ENCODE measurements around the gene CHAF1B.
A peak's percentile ranks its signal among the peaks of the same experiment; 100 is the strongest.

The CHAF1B gene

DNA sequence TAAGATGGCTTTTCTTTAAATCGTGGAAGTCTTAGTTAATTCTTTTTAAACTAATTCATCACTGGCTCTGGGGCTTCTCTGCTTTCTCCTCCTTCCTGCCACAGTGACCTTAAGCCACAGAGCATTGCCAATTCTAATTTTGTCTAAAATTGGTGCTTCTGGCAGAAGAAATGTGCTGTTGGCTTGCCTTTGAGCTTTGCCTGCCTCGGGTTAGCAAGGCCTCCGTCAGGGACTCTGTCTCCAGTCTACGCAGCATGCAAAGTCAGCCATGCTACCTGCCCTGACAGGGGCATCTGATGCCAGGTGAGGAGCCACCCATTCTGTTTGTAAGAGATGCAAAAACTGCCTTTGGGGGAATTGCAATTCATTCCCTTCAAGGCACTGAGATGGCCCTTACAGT lies 69.5 kb downstream of the CHAF1B start:
- FAIRE-seq (no peak), DNase-seq (ENCODE audit: insufficient read length) (no peak)
- TF ChIP-seq POLR2AphosphoS5 (IDR thresholded peaks at IDR 0.05; ENCODE audit: low read depth, low read length) = no peak
- no peak for TF ChIP-seq TAF1 (IDR thresholded peaks at IDR 0.05; ENCODE audit: borderline replicate concordance, low read depth, low read length)
- TF ChIP-seq POLR2A (IDR thresholded peaks at IDR 0.05; ENCODE audit: low read depth, low read length) = no peak

DNA sequence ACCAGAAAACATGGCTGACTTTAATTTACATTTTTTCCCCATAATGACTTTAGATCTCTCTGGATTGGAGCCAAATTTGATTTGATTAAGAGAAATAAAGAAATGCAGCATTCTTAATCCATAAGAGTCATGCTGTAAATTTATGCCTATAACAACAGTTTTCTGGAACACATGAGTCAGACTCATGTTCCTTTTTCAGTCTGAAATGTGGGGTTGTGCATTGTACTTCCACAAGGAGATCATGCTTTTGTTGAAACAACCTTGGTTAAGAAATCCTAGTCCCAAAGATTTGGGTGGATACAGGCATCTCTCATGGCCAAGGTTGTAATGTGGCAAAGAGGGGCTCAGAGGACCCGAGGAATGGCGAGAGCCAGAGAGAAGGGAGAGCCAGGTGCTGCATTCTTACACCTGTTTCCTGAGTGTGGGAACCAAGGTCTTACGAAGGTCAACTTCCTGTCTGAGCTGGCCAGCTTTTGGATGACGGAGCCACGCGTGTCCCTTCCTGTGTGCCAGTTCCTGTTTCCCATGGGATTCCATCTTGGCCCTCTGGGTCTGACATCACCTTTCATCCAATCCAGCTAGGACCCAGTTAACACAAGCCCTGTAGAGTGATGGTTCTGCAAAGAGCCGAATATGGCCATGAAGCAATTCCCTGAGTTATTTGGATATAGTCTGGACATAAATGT lies 71.7 kb downstream of the CHAF1B start:
- DNase-seq (ENCODE audit: insufficient read length) (no peak), FAIRE-seq (no peak)

DNA sequence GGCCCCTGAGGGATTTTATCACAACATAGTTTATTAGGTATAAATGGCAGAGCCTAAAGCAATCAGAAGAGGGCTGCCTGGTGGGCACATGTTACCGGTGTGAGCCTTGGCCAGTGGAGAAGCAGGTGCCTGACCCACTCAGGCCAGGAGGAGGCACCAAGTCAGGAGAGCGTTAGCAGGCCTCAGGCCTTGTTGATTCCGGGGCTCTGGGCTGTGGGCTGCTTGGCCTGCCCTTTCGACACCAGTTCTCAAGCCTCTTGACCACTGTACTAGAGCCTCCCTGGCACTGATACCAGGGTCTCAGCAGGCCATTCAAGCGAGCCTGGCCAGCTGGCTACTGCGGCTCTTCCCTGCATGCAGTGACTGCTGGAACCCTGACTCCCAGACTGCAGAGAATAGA lies 73.9 kb downstream of the CHAF1B start:
- no peak for DNase-seq (ENCODE audit: insufficient read length)
- no peak for FAIRE-seq
- no peak for TF ChIP-seq TAF1 (IDR thresholded peaks at IDR 0.05; ENCODE audit: borderline replicate concordance, low read depth, low read length)
- no peak for TF ChIP-seq POLR2A (IDR thresholded peaks at IDR 0.05; ENCODE audit: low read depth, low read length)
- TF ChIP-seq POLR2AphosphoS5 (IDR thresholded peaks at IDR 0.05; ENCODE audit: low read depth, low read length) = no peak

More for the DNA sequence above, 71.7 kb downstream of the CHAF1B start:
- no peak for TF ChIP-seq TAF1 (IDR thresholded peaks at IDR 0.05; ENCODE audit: borderline replicate concordance, low read depth, low read length)
- no peak for TF ChIP-seq POLR2A (IDR thresholded peaks at IDR 0.05; ENCODE audit: low read depth, low read length)
- no peak for TF ChIP-seq POLR2AphosphoS5 (IDR thresholded peaks at IDR 0.05; ENCODE audit: low read depth, low read length)

DNA sequence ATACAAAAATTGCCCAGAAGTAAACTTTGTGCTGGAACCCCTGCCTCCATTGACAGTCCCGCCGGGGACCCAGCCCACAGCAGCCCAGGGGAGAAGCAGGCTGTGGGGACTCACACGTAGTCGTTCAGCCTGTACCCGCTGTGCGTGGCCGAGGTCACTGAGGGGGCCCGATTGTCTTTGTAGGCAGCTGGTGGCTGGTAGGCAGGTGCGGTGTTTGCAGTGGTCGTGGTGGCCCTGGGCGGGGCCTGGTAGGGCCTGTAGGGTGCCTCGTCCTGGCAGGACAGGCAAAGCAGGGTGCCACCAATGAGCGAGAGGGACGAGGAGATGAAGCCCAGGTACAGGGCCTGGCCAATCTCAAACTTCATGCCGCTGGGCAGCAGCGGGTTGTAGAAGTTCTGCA lies 75.7 kb downstream of the CHAF1B start:
- no peak for DNase-seq (ENCODE audit: insufficient read length)
- FAIRE-seq = no peak
- TF ChIP-seq TAF1 (IDR thresholded peaks at IDR 0.05; ENCODE audit: borderline replicate concordance, low read depth, low read length) (no peak), POLR2A (IDR thresholded peaks at IDR 0.05; ENCODE audit: low read depth, low read length) (no peak), POLR2AphosphoS5 (IDR thresholded peaks at IDR 0.05; ENCODE audit: low read depth, low read length) (no peak)

DNA sequence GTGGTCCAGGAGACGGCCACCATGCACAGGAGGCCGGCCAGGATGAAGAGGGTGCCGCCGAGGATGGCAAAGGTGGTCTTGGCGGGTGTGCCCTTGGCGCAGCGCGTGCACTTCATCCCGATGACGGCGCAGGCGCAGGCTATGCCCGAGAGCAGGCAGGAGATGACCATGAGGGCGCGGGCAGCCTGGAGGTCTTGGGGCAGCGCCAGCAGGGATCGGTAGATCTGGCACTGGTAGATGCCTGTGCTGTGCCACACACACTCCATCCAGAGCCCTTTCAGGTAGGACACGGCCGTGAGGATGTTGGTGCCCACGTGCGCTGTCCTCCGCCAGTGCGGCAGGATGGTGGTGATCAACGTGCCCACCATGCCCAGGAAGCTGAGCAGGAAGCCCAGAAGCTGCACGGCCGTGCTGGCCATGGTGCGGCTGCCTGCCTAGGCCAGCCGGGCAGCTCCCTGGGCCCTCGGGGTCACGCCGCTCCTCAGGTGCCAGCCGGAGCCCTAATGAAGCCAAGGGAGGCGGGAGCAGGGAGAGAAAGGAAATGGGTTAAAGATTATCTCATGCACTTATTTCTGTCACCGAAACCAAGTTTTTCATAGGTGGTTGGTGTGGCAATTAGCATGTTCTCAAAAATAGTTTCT lies 76.2 kb downstream of the CHAF1B start:
- DNase-seq (ENCODE audit: insufficient read length) (no peak), FAIRE-seq (no peak)
- TF ChIP-seq TAF1 (IDR thresholded peaks at IDR 0.05; ENCODE audit: borderline replicate concordance, low read depth, low read length) (no peak), POLR2AphosphoS5 (IDR thresholded peaks at IDR 0.05; ENCODE audit: low read depth, low read length) (no peak), POLR2A (IDR thresholded peaks at IDR 0.05; ENCODE audit: low read depth, low read length) (no peak)

DNA sequence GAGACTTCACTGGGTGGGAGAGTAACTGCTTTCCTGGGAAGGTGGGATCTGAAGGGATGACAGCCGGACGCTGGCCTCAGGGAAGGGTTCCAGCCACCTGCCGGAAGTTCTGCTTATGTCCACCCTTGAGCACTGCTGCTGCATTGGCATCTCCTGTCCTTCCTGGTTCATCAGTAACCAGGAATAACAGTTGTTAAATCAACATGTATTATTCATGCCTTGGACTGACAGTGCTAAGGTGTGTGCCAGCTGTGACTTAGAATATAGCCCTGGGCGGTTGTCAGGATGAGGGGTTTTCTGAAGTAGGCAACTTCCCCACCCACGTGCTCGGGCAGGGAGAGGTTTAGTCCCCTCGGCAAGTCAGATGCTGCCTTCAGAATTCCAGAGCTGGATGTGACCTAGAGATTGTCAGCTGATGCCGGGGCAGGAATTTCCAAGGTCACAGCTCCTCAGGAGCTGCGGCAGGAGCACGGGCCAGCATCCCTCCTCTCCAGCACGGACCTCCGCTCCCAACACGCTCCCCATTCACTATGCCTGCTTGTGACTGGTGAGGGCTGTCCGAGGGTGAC lies 76.8 kb downstream of the CHAF1B start:
- DNase-seq (ENCODE audit: insufficient read length) = no peak
- TF ChIP-seq TAF1 (IDR thresholded peaks at IDR 0.05; ENCODE audit: borderline replicate concordance, low read depth, low read length) (no peak), POLR2AphosphoS5 (IDR thresholded peaks at IDR 0.05; ENCODE audit: low read depth, low read length) (no peak), POLR2A (IDR thresholded peaks at IDR 0.05; ENCODE audit: low read depth, low read length) (no peak)
- no peak for FAIRE-seq

DNA sequence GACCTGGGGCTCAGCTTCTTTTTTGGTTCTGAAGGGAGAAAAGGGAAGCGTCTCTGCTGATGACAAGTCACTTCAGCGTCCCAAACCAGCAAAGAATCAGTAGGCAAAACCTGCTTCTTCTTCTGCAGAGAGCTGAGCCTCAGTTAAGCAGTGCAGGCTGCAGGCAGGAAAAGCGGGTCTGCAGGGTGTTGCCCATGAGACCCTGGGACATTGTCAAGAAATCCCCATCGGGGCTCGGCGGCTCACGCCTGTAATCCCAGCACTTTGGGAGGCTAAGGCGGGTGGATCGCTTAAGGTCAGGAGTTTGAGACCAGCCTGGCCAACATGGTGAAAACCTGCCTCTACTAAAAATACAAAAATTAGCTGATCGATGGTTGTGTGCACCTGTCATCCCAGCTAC lies 78.0 kb downstream of the CHAF1B start:
- TF ChIP-seq TAF1 (IDR thresholded peaks at IDR 0.05; ENCODE audit: borderline replicate concordance, low read depth, low read length) (no peak), POLR2AphosphoS5 (IDR thresholded peaks at IDR 0.05; ENCODE audit: low read depth, low read length) (no peak), POLR2A (IDR thresholded peaks at IDR 0.05; ENCODE audit: low read depth, low read length) (no peak)
- no peak for FAIRE-seq
- DNase-seq (ENCODE audit: insufficient read length) = no peak

DNA sequence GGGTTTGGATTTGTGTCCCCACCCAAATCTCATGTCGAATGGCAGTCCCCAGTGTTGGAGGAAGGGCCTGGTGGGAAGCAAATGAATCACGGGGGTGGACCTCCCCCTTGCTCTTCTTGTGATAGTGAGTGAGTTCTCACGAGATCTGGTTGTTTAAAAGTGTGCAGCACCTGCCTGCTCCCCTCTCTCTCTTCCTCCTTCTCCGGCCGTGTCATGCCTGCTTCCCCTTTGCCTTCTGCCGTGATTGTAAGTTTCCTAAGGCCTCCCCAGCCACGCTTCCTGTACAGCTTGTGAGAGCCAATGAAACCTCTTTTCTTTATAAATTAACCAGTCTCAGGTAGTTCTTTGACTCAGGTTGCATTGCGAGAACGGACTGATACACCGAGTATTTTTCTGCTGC lies 78.8 kb downstream of the CHAF1B start:
- TF ChIP-seq POLR2AphosphoS5 (IDR thresholded peaks at IDR 0.05; ENCODE audit: low read depth, low read length) (no peak), POLR2A (IDR thresholded peaks at IDR 0.05; ENCODE audit: low read depth, low read length) (no peak), TAF1 (IDR thresholded peaks at IDR 0.05; ENCODE audit: borderline replicate concordance, low read depth, low read length) (no peak)
- no peak for FAIRE-seq

DNA sequence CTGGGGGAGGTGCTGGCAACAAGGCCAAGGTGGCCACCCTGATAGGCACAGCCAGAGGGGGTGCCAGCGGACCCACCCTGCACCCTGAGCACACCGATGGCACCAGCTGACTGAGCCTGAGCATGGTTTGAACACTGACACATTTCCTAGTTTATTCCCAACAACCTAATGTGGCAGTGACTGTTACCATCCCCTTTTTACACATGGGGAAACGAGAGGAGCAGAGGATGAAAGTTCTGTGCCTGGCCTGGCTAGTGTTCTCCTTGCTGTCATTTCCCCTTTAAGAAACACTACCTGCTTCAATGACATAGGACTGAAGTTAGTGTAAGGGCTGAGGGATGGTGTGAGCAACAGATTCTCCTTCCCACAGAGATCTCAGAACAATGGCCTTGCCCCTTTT lies 79.4 kb downstream of the CHAF1B start:
- FAIRE-seq (peak; percentile 53), DNase-seq (ENCODE audit: insufficient read length) (no peak)
- no peak for TF ChIP-seq TAF1 (IDR thresholded peaks at IDR 0.05; ENCODE audit: borderline replicate concordance, low read depth, low read length)
- no peak for TF ChIP-seq POLR2AphosphoS5 (IDR thresholded peaks at IDR 0.05; ENCODE audit: low read depth, low read length)
- TF ChIP-seq POLR2A (IDR thresholded peaks at IDR 0.05; ENCODE audit: low read depth, low read length) = no peak

More for the DNA sequence above, 78.8 kb downstream of the CHAF1B start:
- no peak for DNase-seq (ENCODE audit: insufficient read length)

DNA sequence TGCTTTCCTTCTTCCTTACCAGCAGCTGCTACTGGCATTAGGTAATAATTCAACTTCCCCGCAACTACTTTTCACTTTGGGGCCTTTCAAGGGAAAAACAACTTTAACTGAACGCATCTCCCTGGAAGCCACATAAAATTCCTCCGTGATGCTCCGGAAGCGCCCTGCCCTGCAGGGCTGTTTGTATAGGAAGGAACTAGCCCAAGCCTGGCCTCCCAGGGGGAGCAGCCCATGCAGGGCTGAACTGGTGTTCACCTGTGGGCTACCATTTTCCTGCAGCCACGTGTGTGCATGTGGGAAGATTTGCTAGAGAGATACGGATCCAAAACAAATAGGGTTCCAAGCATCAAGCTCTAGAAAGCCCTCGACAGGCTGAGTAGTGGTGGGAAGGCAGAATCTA lies 80.3 kb downstream of the CHAF1B start:
- no peak for DNase-seq (ENCODE audit: insufficient read length)
- no peak for FAIRE-seq
- TF ChIP-seq POLR2AphosphoS5 (IDR thresholded peaks at IDR 0.05; ENCODE audit: low read depth, low read length) (no peak), TAF1 (IDR thresholded peaks at IDR 0.05; ENCODE audit: borderline replicate concordance, low read depth, low read length) (no peak), POLR2A (IDR thresholded peaks at IDR 0.05; ENCODE audit: low read depth, low read length) (no peak)

DNA sequence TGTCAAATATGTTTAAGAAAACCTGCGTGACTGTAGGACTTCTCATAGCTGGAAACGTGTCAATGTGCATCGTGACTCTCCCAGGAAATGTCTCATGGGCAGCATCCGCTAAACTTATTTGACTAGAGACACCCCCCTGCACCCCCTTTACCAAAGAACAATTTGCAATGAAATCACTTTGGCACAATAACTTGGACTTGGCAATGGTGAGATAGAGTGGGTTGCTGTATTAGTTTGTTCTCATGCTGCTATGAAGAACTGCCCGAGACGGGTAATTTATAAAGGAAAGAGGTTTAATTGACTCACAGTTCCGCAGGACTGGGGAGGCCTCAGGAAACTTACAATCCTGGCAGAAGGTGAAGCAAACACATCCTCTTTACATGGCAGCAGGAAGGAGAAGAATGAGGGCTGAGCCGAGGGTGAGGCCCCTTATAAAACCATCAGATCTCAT lies 80.9 kb downstream of the CHAF1B start:
- DNase-seq (ENCODE audit: insufficient read length) = no peak
- TF ChIP-seq POLR2A (IDR thresholded peaks at IDR 0.05; ENCODE audit: low read depth, low read length) (no peak), TAF1 (IDR thresholded peaks at IDR 0.05; ENCODE audit: borderline replicate concordance, low read depth, low read length) (no peak), POLR2AphosphoS5 (IDR thresholded peaks at IDR 0.05; ENCODE audit: low read depth, low read length) (no peak)
- FAIRE-seq = no peak

Data from GM12892 (cell line).